PFSK-1 (cell line): ENCODE results near the gene LRRC4B.

Source experiments
- FOXP2 ChIP-seq: optimal IDR thresholded peaks from 2 replicates; pipeline ENCODE3; 2011; ENCODE audit warnings: borderline replicate concordance, control low read depth, inconsistent platforms; ENCODE audit not compliant: insufficient read depth; ENCODE audit errors: extremely low read length, extremely low read depth
- POLR2AphosphoS5 ChIP-seq: IDR thresholded peaks from 2 replicates; pipeline ENCODE4 v1.6.1; 2012; ENCODE audit warnings: low read depth, mild to moderate bottlenecking, control low read depth, low read length, moderate library complexity
- REST ChIP-seq, 2 experiments: IDR thresholded peaks; 2 replicates each; pipeline versions ENCODE4 v1.6.1 to v1.8.0; 2011 to 2012; ENCODE audit warnings: low read depth in 2 of 2, low read length in 2 of 2, control low read depth in 1 of 2, inconsistent platforms in 1 of 2, mild to moderate bottlenecking in 1 of 2, moderate library complexity in 1 of 2; ENCODE audit not compliant: insufficient read depth in 1 of 2
- SIN3A ChIP-seq: IDR thresholded peaks from 2 replicates; pipeline ENCODE4 v1.6.1; 2012; ENCODE audit warnings: mild to moderate bottlenecking, low read length, moderate library complexity, borderline replicate concordance; ENCODE audit not compliant: insufficient read depth
- TAF1 ChIP-seq: IDR thresholded peaks from 2 replicates; pipeline ENCODE4 v1.6.1; 2012; ENCODE audit warnings: low read length, control low read depth, borderline replicate concordance; ENCODE audit not compliant: insufficient read depth

Gene LRRC4B

GRCh38 chr19:50492303-50493052, 75.8 kb downstream of the LRRC4B start:
- no peak for TF ChIP-seq REST (IDR thresholded peaks at IDR 0.05; ENCODE audit: insufficient read depth in 1 of 2, low read depth in 2 of 2, low read length in 2 of 2)
- no peak for TF ChIP-seq FOXP2
- TF ChIP-seq SIN3A, result no peak
- no peak for TF ChIP-seq POLR2AphosphoS5
- TF ChIP-seq TAF1, result no peak

- TF ChIP-seq REST (IDR thresholded peaks at IDR 0.05; ENCODE audit: insufficient read depth in 1 of 2, low read depth in 2 of 2, low read length in 2 of 2), result no peak
- no peak for TF ChIP-seq SIN3A
- TF ChIP-seq FOXP2, result no peak
- no peak for TF ChIP-seq TAF1
- TF ChIP-seq POLR2AphosphoS5, result no peak
These were observed 77.2 kb downstream of the LRRC4B start for GRCh38 chr19:50490991-50491472.

GRCh38 chr19:50490411-50490811, 77.8 kb downstream of the LRRC4B start:
- TF ChIP-seq TAF1 (no peak), POLR2AphosphoS5 (no peak), REST (IDR thresholded peaks at IDR 0.05; ENCODE audit: insufficient read depth in 1 of 2, low read depth in 2 of 2, low read length in 2 of 2) (no peak), SIN3A (no peak)

- TF ChIP-seq TAF1 (no peak), POLR2AphosphoS5 (no peak), REST (IDR thresholded peaks at IDR 0.05; ENCODE audit: insufficient read depth in 1 of 2, low read depth in 2 of 2, low read length in 2 of 2) (no peak), SIN3A (no peak), FOXP2 (no peak)
These were observed 78.7 kb downstream of the LRRC4B start for GRCh38 chr19:50489461-50490011.
